ENCODE data around the gene SLC16A11. TPM values are rescaled to one million over a fixed set of nuclear protein-coding genes. Genes with fewer than 3 reads are reported as not detected.

The SLC16A11 gene
- total RNA-seq, 2 donors from 2014 or later, result 0.58 to 0.84 TPM

DNA sequence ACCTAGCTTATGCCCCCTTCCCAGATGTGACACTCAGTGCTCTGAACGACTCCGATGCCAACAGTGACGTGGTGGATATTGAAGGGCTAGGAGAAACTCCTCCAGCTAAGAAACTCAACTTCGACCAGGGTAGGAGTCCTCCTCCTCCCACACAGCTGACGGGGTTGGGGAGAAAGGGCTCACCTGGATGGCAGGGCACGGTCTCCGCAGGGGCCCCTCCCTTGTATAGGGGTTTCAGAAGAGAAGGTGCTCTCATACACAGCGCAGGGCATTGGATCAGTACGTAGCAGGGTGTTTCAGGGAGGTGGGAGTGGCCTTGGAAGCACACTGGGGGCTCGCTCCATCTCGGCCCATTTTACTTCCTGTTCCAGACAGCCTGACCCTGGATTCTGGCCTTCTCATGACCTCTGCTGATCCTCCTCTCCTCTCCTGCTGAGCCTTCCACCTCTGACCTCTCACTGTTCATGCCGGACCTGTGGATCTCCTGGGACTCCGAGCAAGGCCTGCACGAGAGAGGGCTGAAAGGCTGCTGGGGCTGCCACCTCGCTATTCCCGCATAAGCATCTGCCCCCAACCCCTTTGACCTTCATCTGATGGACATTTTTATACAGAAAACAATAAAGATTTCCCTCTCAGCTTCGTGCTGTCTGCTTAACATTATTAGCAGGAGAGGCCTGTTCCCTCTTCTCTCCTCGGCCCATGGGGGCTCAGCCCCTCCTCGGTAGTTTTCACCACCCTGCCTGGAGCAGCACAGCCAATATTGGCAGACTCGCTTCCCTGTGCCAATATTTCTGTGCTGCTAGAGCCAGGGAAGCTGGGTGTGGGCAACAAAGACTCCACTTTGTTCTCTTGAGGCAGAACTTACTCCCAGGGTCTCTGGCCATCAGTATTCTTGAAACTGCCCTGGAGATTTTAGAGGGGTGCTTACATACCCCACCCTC is 26.7 kb downstream of the SLC16A11 start:
- intact Hi-C loops (cut with DNase I, micrococcal nuclease), result no loop called here
- no peak for DNase-seq
- no peak for ATAC-seq

DNA sequence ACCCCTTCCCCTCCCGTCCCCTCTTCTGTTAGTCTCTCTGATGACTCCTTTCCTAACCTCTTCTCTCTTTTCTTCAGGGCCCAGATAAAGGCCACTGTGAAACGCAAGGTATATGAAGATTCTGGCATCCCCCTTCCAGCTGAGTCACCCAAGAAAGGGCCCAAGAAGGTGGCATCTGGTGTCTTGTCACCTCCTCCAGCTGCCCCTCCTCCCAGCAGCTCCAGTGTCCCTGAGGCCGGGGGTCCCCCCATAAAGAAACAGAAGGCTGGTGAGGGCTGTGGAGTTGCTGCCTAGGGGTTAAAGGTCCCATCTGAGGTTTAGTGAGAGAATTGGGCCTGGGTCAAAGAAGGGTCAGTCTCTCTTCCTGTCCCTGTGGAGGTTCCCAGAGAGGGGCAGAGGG is 27.5 kb downstream of the SLC16A11 start:
- intact Hi-C loops (cut with DNase I, micrococcal nuclease), result no loop called here
- DNase-seq, result no peak
- ATAC-seq, result no peak

DNA sequence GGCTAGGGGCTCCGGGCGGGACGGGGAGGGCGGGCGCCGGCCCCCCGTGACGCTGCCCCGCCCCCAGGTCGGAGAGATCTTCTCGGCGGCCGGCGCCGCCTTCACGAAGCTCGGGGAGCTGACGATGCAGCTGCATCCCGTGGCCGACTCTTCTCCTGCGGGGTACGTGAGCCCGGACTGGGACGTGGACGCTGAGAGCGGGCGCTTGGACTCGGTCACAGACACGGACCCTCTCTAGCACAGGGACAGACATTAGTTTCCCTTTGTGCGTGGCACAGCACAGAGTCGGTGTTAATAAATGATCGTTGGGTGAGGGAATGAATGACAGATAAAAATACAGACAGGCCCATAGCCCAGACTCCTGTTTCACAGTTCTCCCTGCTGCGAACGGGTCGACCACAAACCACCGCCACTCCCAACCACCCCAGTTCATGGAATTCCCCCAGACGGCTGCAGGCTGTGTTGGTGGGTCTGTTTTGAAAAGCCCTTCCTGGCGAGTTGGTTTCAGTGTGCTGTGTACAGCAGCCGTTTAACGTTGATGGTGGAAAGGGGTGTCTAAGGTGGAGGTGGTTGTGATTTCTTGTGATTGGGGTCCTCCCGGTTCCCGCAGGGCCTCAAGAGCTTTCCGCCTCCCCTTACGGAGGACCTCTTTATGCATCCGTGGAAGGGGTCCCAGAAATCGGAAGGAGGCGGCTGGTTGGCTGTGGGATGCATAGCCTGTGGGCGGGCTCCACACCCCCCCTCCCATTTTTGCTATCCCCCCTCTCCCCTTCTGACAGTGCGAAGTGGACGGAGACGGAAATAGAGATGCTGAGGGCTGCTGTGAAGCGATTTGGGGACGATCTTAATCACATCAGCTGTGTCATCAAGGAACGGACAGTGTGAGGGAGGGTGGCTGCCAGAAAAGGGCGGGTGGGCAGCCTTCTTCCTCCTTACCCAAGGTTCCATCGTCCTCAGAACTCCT is 28.6 kb downstream of the SLC16A11 start:
- intact Hi-C loops (cut with DNase I, micrococcal nuclease), result no loop called here

DNA sequence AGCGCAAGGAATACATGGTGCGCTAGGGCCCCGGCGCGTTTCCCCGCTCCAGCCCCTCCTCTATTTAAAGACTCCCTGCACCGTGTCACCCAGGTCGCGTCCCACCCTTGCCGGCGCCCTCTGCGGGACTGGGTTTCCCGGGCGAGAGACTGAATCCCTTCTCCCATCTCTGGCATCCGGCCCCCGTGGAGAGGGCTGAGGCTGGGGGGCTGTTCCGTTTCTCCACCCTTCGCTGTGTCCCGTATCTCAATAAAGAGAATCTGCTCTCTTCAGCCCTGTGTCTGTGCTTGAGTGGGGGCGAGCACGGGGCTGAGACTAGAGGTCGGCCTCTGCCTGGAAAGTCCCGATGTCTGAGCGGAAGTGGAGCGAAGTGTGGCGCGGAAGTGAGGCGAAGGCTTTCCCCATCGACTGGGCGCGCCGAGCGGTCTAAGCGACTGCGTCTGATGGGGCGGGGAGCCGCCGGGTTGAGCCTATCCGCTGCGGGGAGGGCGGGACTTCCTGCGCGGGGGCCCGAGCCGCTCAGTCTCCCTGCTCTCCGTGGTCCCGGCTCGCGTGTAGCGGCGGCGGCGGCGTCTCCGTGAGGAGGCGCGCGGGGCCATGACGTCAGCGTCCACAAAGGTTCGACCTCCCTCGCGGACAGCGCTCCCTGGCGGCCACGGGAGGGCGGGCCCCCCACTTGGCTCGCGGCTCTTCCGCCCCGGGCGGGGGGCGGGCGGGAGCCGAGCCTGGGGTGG is 29.5 kb downstream of the SLC16A11 start:
- peak; percentile 83 for ATAC-seq
- peak; percentile 98 to 99 for DNase-seq
- intact Hi-C loops (cut with DNase I, micrococcal nuclease), result no loop called here

More for the DNA sequence above, 28.6 kb downstream of the SLC16A11 start:
- ATAC-seq, result no peak
- DNase-seq, result no peak

DNA sequence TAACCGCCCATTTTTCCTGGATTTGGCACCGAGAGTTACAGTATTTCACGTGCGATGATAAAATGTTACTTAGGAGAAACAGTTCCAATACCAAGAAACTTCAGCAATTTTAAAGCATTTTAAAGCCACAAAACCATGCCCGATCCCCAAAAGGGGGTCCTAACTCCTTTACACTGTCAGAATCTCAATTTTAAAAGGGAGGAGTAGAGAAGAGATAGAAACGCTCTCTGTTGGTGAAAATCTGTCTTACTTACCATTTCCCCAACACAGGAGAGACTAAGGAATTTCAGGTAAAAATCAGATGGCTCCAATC is 32.0 kb downstream of the SLC16A11 start:
- ATAC-seq (no peak), DNase-seq (no peak)
- intact Hi-C loops (cut with DNase I, micrococcal nuclease), result no loop called here

DNA sequence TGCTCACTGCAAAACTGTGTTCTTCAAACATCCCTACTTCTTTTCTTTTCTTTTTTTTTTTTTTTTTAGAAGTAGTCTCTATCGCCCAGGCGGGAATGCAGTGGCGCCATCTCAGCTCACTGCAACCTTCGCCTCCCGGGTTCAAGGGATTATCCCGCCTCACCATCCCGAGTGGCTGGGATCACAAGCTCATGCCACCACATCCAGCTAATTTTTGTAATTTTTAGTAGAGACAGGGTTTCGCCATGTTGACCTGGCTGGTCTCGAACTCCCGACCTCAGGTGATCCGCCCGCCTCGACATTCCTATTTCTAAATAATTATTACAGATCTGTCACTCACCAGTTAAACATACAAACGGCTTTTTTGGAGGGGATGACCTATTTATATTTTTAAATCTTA is 32.5 kb downstream of the SLC16A11 start:
- DNase-seq (no peak), ATAC-seq (no peak)
- intact Hi-C loops (cut with DNase I, micrococcal nuclease), result no loop called here

DNA sequence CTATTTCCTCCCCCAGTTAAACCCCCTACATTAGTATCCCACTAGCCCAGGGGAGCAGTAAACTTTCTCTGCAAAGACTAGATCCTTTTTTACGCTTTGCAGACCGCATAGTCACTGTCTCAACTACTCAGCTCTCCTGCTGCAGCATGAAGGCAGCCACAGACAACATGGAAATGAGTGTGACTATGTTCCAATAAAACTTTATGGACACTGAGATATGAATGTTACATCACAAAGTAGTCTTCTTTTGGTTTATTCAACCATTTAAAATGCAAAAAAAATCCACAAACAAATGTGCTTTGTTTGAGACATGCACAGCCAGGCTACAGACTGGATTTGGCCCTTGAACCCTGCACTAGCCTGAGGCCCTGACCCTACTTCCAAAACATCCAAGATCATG is 33.4 kb downstream of the SLC16A11 start:
- ATAC-seq (no peak), DNase-seq (no peak)
- intact Hi-C loops (cut with DNase I, micrococcal nuclease), result no loop called here

DNA sequence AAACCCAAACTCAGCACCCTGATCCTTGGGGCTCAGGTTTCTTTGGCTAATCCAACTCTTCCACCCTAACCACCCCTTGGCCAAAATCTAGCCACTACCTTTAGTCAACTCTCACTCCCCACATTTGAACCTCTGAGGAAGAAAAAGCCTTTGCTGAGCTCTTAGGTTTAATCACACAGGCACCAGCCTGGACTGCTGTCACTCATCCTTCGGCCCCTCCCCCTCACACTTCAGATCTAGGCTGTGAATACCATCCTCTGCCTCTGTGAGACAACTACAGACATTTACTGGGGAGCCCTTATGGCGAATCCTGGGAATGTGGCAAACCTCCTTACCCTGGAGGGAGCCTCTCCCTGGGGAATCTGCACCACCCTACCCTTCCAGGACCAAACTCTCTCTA is 36.7 kb downstream of the SLC16A11 start:
- ATAC-seq, result no peak
- DNase-seq, result no peak
- intact Hi-C loops (cut with DNase I, micrococcal nuclease), result no loop called here

DNA sequence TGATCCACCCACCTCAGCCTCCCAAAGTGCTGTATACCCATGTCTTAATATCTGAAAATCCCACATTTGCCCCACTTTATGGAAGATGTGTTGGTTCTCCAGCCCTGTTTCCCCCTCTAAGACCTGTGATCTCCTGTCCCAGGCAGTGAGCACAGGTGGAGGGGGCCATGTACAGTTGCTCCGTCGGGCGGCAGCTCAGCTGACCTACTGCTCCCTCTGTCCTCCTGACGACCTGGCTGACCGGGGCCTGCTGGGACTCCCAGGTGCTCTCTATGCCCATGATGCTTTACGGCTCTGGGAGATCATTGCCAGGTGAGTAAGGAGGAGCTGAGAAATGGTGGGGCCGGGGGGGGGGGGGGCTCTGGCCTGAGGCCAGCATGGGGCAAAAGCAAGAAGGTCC is 38.2 kb downstream of the SLC16A11 start:
- intact Hi-C loops (cut with DNase I, micrococcal nuclease), result no loop called here
- ATAC-seq, result no peak

DNA sequence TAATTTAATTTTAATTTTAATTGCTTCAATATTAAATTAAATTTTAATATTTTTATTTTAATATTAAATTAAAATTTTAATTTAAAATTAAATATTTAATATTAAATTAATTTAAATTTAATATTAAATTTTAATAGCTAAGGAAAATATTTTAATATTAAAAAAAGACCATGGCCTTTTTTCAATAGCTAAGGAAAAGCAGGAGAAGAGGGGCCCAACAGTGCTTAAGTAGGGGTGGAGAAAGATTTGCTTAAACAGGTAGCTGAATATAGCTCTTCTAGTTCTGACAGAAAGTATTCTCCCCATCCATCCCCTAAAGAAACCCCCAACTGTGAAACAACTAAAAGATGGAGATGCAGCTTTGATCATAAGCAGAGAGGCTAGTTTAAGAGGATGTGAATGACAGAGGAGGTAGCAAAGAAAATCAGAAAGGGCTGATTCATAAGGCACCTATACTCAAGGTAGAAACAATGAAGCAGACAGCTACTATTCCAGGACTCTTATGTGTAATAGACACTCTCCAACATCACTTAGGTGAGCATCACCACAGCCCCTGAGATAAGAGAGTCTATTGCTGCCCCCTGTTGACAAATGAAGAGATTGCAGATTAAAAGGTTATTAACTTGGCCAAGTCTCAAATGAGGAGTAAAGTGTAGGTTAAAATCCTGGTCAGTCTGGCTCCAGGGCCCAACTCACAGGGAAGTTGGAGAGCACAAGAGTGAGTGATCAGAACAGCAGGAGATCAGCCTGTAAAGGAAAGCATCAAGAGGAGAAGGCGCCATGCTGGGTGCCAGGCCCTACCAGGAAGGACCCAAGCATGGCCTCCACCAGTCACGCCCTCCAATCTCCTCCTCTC is 39.3 kb downstream of the SLC16A11 start:
- intact Hi-C loops (cut with DNase I, micrococcal nuclease), result loop anchor here in 1 of 2 donors (5.0 kb wide), 1 partner anchor 92 kb away; no protein-coding TSS in a partner anchor
- peak in 1 of 2 donors; percentile 14 for DNase-seq
- ATAC-seq, result peak; percentile 75

More for the DNA sequence above, 38.2 kb downstream of the SLC16A11 start:
- no peak for DNase-seq

DNA sequence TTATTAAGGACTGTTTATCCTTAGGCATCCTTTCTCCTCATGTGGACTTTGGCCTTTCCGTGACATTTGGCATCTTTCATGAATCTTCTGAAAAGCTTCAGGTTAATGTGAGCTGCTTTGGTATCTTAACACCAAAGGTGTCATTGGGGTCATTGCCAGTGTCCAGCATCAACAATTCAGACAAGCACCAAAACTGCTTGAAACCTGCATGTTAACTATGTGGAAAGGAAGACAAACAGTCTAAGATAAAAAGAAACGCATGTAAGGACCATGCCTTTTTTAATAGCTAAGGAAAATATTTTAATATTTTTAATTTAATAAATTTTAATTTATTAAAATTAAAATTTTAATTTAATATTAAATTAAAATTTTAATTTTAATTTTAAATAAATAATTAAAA is 40.1 kb downstream of the SLC16A11 start:
- intact Hi-C loops (cut with DNase I, micrococcal nuclease), result loop anchor here in 1 of 2 donors (5.0 kb wide), 1 partner anchor 91 kb away; no protein-coding TSS in a partner anchor
- no peak for ATAC-seq
- no peak for DNase-seq

DNA sequence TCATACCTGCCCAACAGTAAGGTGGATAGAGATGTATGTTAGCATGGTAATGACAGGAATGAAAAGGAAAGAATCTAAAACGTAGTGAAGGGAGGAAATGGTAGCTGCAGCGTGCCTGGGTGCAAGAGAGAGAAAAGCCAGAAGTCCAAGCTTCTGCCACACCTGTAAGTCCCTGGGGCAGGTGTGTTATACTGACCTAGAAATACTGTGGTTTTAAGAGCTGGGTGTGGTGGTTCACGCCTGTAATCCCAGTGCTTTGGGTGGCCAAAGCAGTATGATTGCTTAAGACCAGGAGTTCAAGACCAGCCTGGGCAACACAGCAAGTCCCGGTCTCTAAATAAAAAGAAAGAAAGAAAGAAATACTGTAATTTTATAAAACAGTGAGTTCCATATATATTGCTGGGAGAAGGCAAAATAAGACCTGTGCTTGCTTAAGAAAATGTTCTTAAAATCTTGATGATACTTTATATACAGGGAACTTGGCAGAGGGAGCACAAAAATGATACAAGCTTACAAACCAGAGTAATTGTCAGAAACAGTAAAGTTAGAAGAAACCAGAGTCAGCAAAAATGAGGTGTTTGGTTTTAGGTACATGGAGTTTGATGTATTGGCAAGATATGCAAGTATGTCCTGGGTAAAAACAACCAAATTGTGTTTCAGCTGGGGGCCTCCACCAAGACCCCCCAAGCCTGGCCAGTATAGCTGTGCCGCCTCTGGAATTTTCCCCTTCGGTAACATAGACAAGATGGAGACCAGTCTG is 41.4 kb downstream of the SLC16A11 start:
- DNase-seq, result no peak
- peak; percentile 74 for ATAC-seq
- intact Hi-C loops (cut with DNase I, micrococcal nuclease), result loop anchor here in 1 of 2 donors (5.0 kb wide), 1 partner anchor 90 kb away; no protein-coding TSS in a partner anchor

DNA sequence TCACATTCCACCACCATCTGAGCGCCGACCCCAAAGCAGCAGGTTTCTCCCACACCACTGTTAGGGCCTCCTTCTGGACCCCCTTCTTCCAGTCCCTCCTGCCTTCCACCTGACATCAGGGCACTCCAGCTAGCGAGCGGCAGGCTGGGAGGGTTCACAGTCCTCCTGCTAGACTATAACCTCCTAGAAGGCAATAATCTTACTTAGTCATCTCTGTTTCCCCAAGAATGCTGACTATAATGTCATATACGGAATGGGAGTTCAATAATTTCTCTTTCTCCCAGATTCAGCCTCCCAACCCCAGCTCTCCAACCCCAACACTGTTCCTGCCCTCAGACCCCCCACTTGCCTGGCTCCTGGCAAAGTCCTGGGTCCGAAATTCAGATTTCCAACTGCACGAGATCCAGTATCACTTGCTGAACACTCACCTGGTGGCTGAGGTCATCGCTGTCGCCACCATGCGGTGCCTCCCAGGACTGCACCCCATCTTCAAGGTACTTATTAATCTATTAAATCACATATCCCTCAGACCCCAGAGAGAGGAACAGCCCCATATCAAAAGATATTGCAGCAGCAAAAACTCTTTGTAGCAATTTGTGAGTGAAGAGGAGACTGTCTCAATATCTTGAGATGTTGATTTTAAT is 42.5 kb downstream of the SLC16A11 start:
- intact Hi-C loops (cut with DNase I, micrococcal nuclease), result loop anchor here in 1 of 2 donors (5.0 kb wide), 1 partner anchor 89 kb away; no protein-coding TSS in a partner anchor
- ATAC-seq (peak; percentile 41), DNase-seq (peak in 1 of 2 donors; percentile 15)

DNA sequence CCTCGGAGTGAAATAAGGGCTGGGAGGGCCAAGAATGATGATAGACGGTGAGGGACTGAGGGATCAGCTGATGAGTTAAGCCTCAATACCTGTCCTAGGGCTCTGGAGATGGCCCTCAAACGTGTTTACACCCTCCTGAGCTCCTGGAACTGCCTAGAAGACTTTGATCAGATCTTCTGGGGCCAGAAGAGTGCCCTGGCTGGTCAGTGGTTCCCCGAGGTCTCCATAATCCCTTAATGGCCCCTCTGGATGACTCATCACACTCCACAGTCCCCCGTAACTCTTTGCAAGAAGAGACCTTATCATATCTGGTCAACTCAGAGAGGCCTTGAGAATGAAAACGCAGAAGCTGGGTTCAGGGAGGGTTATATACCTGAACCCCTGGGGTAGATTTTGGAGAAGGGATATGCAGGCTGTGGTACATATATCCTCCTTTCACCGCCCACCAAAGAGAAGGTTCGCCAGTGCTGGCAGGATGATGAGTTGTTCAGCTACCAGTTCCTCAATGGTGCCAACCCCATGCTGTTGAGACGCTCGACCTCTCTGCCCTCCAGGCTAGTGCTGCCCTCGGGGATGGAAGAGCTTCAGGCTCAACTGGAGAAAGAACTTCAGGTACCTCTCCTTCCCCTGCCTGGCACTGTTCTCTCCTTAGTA is 44.9 kb downstream of the SLC16A11 start:
- DNase-seq, result no peak
- intact Hi-C loops (cut with DNase I, micrococcal nuclease), result loop anchor here in 1 of 2 donors (10.0 kb wide), 1 partner anchor 84 kb away; no protein-coding TSS in a partner anchor
- ATAC-seq, result no peak

DNA sequence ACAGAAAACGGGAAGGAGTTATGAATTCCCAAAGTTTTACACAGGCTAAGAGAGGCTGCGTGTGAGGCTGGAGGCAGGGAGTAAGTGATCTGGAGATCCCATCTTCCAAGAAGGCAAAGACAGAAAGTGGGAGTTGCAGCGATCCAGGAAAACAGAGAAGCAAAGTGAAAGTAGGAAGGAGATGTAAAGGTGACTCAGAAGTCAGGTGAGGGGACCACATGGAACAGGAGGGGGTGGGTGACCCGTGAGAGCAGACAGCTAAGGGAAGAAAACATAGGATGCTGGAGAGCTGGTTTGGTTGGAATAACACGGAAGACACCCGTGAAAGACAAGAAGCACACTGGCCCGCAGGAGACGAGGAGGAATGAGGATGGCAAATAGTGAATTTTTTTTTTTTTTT is 46.7 kb downstream of the SLC16A11 start:
- DNase-seq (no peak), ATAC-seq (no peak)
- intact Hi-C loops (cut with DNase I, micrococcal nuclease), result loop anchor here in 1 of 2 donors (10.0 kb wide), 1 partner anchor 82 kb away; no protein-coding TSS in a partner anchor
